NOMO-1 (cell line): ENCODE data around the gene SMC1B.
"Not testable (repeated sequence)": the region's sequence is repeated elsewhere in the genome, so short reads cannot be mapped to it uniquely, and the experiment has no call there.

Experiments used
- DNase-seq, 2 experiments: peaks; one replicate each; lab custom pipeline; 2025; ENCODE audit not compliant: unreplicated experiment in 2 of 2; lab: John Stamatoyannopoulos, UW

The SMC1B gene

GRCh38 chr22:45444168-45444567, 30.8 kb upstream of the SMC1B start:
- no peak for DNase-seq

- no peak for DNase-seq
These were observed 28.7 kb upstream of the SMC1B start for GRCh38 chr22:45442116-45442515.

GRCh38 chr22:45441138-45441537, 27.7 kb upstream of the SMC1B start:
- peak in 1 of 2 experiments; percentile 52 for DNase-seq

GRCh38 chr22:45440688-45441087, 27.3 kb upstream of the SMC1B start:
- not testable (repeated sequence) for DNase-seq

GRCh38 chr22:45438336-45438735, 24.9 kb upstream of the SMC1B start:
- no peak for DNase-seq

GRCh38 chr22:45436871-45437517, 23.6 kb upstream of the SMC1B start:
- not testable (repeated sequence) for DNase-seq

- DNase-seq = peak; percentile 84 to 88
These were observed 22.2 kb upstream of the SMC1B start for GRCh38 chr22:45435544-45436139.

- no peak for DNase-seq
These were observed 21.6 kb upstream of the SMC1B start for GRCh38 chr22:45434981-45435380.

GRCh38 chr22:45430871-45431270, 17.5 kb upstream of the SMC1B start:
- no peak for DNase-seq

- DNase-seq = no peak
These were observed 16.8 kb upstream of the SMC1B start for GRCh38 chr22:45429981-45430775.

GRCh38 chr22:45429424-45429823, 16.0 kb upstream of the SMC1B start:
- no peak for DNase-seq

GRCh38 chr22:45428391-45429385, 15.3 kb upstream of the SMC1B start:
- no peak for DNase-seq

- DNase-seq = no peak
These were observed 13.7 kb upstream of the SMC1B start for GRCh38 chr22:45427114-45427513.

- no peak for DNase-seq
These were observed 13.0 kb upstream of the SMC1B start for GRCh38 chr22:45426387-45426786.

GRCh38 chr22:45425531-45426265, 12.3 kb upstream of the SMC1B start:
- DNase-seq = no peak

GRCh38 chr22:45425101-45425500, 11.7 kb upstream of the SMC1B start:
- no peak for DNase-seq

GRCh38 chr22:45424241-45424731, 10.9 kb upstream of the SMC1B start:
- peak; percentile 82 to 97 for DNase-seq

GRCh38 chr22:45423524-45423923, 10.1 kb upstream of the SMC1B start:
- no peak for DNase-seq

- no peak for DNase-seq
These were observed 9.0 kb upstream of the SMC1B start for GRCh38 chr22:45422237-45422983.
